Stimulated activated CD4-positive, alpha-beta T cell treated with anti-CD3 and anti-CD28 coated beads, Interleukin-4, amount 100 ng/mL, for 4 hours (primary cell): ENCODE data around the gene SPR.

Source experiments
- DNase-seq, 2 experiments: peaks; one replicate each; pipeline ENCODE4 v3.0.0-alpha.2; 2020

The SPR gene

DNA sequence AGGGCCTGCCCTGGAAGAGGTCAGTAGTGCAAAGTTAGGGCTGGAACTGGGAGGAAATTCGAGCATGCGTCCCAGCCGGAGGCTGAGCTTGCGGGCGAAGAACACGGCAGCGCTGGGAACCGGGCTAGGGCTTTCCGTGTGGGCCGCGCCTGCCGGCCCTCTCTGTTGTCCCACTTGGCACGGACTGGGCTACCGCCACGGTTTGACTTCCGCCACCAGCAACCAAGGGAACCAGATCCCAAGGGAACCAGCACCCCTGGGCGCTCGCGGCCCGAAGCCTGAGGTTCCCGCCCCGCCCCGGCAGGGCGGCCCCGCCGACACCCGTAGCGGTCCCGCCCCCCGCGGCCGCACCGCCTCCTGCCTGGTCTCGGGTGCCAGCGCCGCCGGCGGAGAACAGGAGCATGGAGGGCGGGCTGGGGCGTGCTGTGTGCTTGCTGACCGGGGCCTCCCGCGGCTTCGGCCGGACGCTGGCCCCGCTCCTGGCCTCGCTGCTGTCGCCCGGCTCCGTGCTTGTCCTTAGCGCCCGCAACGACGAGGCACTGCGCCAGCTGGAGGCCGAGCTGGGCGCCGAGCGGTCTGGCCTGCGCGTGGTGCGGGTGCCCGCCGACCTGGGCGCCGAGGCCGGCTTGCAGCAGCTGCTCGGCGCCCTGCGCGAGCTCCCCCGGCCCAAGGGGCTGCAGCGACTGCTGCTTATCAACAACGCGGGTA is at the start of gene SPR:
SPR (plus strand) TSS at position 377 of the 708 bp plus-strand sequence; CDS start at position 402, 25 bp downstream.
- DNase-seq: peak; percentile 48 to 74

DNA sequence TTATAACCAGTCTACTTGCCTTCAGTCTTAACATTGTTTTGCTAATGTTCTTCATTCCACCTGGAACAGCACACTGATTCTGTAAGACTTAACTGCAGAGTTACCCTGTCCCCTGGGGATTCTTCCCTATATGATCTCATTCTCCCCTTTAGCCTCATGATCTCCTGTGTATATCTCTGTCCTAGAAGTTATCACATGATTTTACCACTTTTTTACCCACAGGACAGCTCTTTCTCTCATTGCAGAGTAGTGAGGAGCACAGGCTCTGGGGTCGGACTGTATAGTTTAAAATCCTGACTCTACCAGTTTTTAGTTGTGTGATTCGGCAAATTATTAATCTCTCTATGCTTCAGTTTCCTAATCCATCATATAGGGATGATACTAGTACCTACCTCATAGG is 47.1 kb upstream of the SPR start:
- DNase-seq: no peak

DNA sequence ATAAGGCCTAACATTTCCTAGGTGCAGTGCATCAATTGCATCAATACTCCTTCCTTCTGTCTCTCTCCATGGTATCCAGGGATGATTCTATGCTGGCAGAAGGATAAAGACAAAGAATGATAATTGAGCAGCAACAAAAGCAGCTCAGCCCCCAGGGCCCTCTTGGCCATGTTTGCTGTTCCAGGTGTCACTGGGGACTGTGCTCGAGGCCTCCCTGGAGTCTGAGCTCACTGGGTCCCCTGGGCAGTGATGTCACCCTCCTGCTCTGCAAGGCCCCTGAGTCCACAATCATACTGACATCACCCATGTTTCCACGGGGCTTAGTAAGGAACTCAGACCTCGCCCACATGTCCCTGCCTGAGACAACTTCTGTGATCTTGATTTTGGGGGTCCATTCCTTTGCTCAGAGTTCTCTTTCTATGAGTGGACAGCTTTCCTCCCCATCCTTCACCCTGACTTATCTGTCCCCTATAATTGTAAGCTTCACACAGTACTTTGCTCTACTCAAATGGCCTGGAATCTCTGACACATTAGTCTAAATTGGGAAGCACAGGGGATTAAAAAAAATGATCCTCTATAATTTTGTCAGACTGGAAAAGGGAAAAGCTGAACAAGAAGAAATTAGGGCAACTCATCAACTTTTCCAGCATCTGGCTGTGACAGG is 45.6 kb upstream of the SPR start:
- no peak for DNase-seq

DNA sequence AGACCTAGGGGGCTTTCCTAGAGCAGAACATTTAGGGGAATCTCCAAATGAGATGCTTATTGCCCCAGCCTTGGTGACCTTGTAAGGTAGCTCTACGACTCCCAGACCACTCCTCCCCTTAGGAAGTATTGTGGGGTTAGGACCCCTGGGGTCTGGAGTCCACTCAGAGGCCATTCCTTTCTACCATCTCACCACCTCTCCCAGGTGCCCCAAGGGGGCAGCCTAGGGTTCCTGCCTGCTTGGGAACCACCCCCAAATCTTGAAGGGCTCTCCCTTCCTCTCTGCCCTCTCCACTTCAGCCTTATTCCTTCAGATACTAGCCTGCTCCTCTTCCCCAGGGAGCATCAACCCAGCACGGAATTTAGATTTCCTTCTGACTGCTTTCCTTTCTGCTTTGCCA is 43.9 kb upstream of the SPR start:
- no peak for DNase-seq

DNA sequence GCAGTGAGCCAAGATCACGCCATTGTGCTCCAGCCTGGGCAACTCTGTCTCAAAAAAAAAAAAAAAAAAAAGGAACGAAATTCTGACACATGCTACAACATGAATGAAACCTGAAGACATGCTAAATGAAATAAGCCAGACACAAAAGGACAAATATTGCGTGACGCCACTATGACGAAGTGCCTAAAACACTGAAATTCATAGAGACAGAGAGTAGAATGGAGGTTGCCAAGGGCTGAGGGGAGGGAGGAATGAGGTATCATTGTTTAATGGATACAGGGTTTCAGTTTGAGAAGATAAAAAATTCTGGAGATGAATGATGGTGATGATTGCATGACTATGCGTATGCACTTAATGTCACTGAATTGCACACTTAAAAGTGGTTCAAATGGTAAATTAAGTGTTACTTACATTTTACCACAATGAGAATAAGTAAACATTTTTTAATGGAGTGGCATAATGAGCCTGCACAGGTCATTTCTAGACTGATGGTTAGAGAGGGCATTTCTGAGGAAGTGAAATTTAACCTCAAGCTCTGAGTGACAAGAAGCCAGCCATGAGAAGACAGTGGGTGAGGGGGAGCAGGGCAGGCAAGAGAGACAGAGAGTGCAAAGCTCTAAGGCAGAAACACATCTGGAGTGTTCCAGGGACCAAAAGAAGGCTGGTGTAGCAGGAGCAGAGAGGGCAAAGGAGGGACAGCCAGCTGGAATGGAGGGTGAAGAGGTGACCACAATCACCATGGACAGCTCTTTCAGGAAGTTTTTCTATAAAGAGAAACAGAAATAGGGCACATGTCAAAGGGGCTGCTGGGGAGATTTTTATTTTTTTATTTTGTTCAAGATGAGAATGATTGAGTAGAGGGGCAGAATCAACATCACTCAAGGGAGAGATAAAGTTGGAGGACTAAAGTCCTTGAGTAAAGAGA is 40.8 kb upstream of the SPR start:
- no peak for DNase-seq

DNA sequence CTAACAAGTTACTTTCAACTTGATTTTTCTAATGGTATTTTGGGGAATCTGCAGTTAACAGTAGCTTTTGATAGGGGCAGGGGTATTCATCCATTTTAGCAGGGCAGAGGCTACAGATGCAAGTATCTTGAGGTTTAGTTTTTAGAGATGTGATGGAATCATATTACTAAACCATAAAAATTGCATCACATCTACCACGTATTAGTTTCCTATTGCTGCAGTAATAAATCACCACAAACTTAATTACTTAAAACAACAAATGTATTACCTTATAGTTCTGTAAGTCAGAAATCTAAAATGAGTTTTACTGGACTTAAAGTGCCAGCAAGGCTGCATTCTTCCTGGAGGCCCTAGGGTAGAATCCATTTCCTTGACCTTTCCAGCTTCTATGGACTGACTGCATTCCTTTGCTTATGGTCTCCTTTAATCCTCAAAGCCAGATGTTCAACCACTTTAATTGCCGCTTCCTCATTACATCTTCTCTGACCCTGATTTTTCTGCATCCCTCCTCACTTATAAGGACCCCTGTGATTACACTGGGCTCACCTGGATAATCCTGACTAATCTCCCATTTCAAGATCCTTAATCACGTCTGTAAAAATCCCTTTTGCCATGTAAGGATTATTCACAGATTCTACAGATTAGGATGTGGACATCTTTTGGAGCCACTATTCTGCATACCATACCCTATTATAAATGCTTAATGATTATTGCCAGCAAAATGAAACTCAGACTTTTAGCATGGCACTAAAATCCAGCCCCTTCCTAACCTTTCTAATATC is 39.5 kb upstream of the SPR start:
- no peak for DNase-seq

DNA sequence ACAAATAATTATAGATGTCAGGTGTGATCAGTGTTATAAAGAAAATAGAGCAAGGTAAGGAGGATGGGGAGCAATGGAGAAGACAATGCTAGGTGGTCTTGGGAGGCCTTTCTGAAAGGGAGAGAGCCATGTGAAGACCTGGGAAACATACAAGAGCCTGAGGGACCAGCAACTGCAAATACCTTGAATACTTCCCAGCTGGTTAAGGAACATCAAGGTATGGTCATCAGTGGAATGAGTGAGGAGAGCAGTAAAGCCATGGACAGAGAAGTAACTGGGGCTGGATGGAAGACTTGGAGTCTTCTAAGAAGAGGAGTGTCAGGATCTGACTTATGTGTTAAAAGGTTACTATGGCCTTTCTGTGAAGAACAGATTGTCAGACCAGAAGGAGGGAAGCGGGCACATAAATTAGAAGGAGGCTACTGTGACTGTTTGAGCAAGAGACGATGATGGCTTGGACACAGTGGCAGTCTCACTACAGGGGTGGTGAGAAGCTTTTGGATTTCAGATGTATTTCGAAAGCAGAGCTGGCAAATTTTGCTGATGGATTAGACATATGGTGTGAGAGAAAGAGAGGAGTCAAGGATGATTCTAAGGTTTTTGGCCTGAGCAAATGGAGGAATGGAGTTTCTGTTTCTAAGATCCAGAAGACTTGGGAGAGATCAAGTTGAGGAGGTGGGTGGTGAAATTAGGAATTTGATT is 38.6 kb upstream of the SPR start:
- no peak for DNase-seq

DNA sequence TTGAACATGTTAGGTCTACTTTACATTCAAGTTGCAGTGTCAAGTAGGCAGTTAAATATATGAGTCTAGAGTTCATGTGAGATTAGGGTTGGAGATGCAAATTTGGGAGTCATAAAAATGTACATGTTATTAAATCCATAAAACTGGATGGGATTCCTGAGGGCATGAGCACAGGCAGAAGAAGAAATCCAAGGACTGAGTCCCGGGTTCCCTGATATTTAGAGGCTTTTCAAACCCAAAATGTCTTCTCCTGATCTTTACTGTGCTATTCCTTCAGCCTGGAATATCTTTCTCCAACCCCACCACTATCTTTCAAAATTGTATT is 38.1 kb upstream of the SPR start:
- no peak for DNase-seq

DNA sequence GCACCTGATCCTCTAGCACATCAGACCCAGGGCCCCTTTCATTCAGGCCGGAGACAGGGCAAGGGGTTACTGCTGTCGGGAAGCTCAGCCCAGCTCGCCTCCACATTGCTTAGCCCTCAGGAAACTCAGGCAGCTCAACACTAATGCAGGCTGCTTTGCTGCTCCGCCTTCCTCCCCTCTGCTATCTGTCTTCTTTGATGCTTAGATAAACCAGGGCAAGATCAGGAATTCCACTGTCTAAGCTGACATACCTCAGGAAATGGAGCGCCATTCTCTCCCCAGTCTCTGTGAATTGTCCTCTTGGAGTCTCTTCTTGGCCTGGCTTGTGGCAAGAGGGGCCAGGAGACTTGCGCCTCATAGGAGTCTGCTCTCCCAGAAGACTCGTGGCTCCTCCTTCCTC is 35.9 kb upstream of the SPR start:
- no peak for DNase-seq

DNA sequence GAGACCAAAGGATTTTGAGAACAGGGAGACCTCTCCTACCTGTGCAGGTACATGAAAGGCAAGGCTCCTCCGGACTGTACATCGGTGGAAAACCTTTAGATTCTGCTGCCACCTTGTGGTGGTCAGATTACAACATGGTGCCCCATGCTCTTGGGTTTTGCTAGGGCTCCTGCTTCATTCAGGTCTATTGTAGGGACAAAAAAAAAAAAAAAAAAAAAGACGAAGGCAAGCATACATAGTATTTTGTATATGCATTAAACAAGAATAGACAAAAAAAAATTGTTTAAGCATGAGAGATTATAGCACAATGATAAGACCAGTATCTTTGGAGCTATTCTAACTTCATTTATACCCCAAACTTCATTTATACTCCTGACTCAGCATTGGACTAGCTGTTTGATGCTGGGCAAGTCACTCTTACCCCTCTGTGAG is 27.4 kb upstream of the SPR start:
- peak; percentile 37 to 52 for DNase-seq

DNA sequence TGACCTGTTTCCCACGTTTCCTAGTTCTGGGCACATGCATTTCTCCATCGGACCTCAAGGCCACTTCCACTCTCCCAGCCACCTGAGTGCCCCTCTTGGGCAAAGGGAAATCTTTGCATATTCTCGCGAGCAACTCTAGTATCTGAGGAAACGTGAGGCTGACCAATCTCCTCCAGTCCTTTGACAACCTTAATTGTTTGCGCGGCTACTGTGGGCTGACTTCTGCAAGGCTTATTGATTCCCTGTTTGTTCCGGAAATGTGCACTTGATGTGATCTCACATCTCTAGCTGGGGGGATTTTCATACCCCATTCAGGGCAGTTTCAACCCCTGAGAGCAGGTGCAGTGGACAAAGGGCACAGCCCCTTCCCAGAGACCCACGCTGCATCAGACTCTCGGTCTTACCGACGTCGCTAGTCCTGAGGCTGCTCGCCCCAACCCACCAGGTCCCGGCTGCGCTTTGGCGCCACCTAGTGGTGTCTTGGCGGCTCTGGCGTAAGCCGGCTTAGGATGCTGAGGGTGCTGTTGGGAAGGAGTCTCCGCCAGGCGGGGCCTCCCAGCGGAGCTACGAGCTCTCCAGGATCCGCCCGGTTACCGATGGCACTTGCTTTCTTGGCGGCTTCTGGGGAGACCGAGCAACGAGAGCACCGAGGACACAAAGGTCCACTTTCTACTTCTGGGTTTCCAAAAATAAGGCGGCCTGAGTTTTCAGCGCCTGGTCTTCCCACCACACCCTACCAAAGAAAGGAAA is 24.8 kb upstream of the SPR start:
- peak; percentile 80 to 84 for DNase-seq

DNA sequence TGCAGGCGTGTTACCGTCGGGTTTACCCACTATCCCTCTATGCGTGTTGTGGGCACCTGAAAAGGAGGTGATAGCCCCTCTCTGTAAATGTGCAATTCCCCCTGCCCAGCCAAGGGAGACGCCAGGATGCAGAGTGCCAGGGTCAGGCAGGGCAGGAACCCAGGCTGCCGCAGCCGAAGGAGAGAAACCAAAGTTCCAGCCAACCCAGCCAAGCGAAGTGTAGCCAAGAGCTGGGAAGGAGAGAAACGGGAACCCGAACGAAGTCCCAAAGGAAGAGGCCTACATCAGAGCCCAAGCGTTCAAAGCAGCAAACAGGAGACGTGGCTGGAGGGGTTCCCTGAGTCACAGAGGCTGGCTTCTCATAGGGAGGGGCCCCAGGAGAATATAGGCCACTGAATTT is 24.2 kb upstream of the SPR start:
- DNase-seq: no peak

DNA sequence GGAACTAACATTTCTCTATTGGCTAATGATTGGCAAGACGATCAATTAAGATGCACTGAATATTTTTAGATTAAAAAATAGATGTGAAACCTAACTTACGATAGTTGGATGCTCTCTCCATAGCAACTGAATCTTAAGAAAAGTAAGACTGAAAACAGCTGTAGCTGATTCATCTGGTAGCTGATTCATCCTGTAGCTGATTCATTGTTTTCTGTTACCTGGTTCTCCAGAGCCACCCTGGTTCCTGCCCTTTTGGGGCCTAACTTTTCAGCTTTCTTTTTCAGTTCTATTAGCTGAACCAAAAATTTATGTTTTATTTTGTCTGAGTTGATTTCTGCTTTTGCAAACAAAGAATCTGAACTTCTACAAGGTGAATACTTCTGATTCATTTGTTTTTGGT is 22.7 kb upstream of the SPR start:
- no peak for DNase-seq

DNA sequence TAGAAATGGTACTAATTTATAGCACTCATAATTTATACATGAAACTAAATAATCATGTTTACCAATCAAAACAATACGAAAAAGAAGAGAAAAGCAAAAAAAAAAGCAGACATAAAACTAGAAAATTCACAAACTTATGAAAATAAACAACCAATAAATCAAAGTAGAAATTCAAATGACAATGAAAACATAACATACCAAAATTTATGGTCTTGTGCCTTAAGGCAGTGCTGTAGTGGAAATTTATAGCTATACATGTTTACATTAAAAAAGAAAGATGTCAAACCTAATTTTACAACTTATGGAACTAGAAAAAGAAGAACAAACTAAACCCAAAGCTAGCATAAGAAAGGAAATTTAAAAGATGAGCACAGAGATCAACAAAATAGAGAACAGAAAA is 16.1 kb upstream of the SPR start:
- DNase-seq: no peak

DNA sequence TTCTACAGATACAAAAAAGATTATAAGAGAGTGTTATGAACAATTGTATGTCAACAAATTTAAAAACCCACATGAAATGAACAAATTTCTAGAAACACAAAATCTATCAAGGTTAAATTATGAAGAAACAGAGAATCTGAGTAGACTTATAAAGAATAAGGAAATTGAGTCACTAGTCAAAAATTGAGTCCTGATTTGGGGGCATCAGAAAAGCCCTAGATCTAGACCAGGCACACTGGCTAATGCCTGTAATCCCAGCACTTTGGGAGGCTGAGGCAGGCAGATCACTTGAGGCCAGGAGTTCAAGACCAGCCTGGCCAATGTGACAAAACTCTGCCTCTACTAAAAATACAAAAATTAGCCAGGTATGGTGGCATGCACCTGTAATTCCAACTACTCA is 15.3 kb upstream of the SPR start:
- no peak for DNase-seq

DNA sequence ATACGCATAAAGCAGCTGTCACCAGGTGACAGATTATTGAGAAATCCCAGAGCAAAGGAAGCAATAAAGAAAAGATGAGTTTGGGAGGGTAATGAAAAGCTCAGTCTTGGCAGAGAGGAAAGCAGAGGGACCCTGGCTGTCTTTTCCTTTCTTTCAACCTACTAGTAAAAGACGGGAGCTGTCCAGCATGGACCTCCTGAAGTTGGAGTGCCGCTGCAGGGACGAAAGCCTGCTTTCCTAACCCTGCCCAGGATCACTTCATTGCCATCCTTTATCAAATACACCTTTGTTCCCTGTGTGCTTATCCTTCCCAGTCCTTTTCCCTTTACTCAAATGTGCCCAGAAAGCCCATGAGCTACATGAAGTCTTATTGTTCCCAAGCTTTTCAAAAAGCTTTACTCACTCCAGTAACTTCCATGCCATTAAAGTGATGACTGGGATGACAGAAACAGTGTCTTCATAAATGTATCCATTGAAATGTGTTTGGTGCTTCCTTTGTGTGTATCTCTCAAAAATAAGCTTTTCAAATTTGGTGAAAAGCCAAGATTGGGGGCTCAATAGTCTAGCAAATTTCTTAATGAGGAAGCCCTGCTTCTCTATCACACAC is 3.7 kb upstream of the SPR start:
- DNase-seq: no peak

DNA sequence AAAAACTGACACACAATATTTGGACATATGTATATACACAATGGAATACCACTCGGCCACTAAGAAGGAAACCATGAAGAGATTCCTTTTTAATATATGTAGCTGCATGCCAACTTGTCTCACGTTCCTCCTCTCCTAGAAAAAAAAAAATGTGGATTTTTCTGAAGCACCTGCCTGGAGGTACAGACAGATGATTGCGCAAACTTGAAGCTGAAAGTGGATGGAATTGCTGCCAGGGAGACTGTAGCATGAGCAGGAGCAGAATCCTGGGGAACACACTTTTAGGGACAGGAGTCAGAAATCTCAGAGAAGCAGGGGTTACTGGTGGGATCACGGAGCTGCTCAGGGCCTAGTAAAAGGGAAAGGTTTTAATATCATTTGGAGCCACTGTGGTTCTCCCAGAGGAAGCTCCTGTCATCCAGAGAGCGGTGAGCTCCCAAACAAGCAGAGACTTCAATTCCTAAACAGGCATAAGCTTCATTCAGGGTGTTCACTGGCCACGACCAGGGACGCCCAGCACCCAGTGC is 640 bp upstream of the SPR start:
- DNase-seq: no peak

DNA sequence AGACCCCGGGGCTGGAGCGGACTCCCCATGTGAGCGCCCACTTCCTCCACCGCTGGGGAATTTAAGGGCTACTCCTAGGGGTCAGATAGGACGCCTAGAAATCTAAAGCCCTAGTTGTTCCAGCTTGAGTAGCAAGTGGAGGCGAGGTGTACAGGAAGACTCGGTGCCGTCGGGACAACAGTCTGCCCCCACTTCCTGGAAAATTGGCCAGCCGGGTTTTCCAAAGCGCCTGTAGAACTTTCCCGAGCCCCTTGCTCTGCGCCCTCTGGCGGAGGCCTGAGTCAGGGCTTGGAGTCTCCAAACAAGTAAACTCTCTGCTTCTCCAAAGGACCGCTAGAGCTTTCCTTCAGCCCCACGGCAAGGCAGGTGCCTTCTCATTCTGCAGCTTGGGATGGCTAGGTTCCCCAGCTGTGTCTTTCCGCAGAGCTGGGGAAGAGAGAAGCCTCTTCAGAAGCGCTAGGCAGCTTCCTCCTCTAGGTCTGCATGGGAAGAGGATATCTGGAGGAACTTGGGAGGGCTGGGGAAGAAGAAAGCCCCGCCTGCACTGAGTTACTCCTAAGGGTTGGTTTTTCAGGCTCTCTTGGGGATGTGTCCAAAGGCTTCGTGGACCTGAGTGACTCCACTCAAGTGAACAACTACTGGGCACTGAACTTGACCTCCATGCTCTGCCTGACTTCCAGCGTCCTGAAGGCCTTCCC is 681 bp downstream of the SPR start:
- DNase-seq: peak; percentile 36 to 61

DNA sequence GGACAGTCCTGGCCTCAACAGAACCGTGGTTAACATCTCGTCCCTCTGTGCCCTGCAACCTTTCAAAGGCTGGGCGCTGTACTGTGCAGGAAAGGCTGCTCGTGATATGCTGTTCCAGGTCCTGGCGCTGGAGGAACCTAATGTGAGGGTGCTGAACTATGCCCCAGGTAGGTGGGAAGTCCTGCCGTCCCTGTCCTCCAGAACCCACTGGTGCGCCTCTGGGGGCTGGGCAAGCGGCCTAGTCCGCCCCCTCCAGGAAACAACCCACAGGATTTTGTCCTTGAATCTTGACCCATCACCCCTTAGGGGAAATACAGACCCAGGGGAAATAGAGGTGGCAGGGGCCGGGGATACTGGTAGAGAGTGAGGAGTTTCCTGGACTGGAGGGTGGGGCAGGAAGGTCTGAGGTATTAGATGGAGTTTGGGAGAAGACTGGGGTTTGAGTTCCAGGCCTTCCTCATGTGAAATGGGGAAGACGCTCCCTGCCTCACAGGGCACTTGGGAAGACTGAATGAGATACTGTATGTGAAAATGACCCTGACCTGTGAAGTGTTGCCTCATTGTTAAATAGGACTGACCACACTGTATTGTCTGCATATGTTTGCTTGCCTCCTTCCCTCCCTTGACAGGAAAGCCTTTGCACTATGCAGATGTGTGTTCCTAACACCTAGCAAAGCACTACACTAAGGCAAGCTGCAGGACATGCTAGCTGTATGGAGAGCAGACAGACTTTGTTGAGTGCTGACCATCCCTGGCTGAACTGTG is 1.4 kb downstream of the SPR start:
- DNase-seq: no peak
